Endothelial cell of umbilical vein (primary cell): ENCODE results near the gene KATNB1. TPM values are rescaled to one million over a fixed set of nuclear protein-coding genes. Genes with fewer than 3 reads are reported as not detected.

Source experiments
- BruUV-seq: library from RNA; stranded (reverse); fragments of 400-500 nt; replicated peaks from 2 replicates; lab custom pipeline; 2021; lab: Mats Ljungman, UMichigan
- CTCF ChIA-PET: fragments of 300-600, 350-600 bp; sonication (Branson Sonifier 250); formaldehyde crosslinking; loops from one replicate; lab custom pipeline; 2021; ENCODE audit warnings: antibody characterized with exemption, inconsistent platforms; lab: Charles Lee
- POLR2A ChIA-PET: fragments of 300-600, 350-600 bp; sonication (Branson Sonifier 250); formaldehyde crosslinking; loops from one replicate; lab custom pipeline; 2021; ENCODE audit warnings: antibody characterized with exemption, inconsistent platforms; lab: Charles Lee
- DNase-seq: peaks from one replicate; pipeline ENCODE4 v3.0.0-alpha.2; 2011; ENCODE audit warnings: low read depth, low spot score
- FAIRE-seq: peaks from 2 replicates; lab custom pipeline; 2011; peaks lifted over from hg19 to GRCh38; lab: Jason Lieb, UNC
- H2AFZ ChIP-seq: 2 replicates; pipeline ENCODE4 v1.6.0; 2012; ENCODE audit warnings: low read depth, low read length, control low read depth, inconsistent platforms
- H3K27ac ChIP-seq: 2 replicates; pipeline ENCODE4 v1.5.1; 2011; ENCODE audit warnings: low read depth, mild to moderate bottlenecking, control low read depth, low read length, moderate library complexity; ENCODE audit not compliant: insufficient read depth
- H3K27me3 ChIP-seq, 2 experiments: 2 replicates each; pipeline versions ENCODE4 v1.6.0 to v1.6.1; 2011; ENCODE audit warnings: low read length in 2 of 2, mixed read lengths in 1 of 2; ENCODE audit not compliant: control insufficient read depth in 2 of 2, insufficient read depth in 2 of 2
- H3K36me3 ChIP-seq, 2 experiments: 2 replicates in 1 of 2; 3 replicates in 1 of 2; pipeline ENCODE4 v1.5.1; 2011; ENCODE audit warnings: low read length in 2 of 2, mild to moderate bottlenecking in 1 of 2, moderate library complexity in 1 of 2; ENCODE audit not compliant: control insufficient read depth in 2 of 2, insufficient read depth in 2 of 2; ENCODE audit errors: extremely low read depth in 1 of 2
- H3K4me1 ChIP-seq: 3 replicates; pipeline ENCODE4 v1.5.1; 2011; ENCODE audit warnings: mild to moderate bottlenecking, low read length; ENCODE audit not compliant: control insufficient read depth, insufficient read depth; ENCODE audit errors: extremely low read depth
- H3K4me2 ChIP-seq: 2 replicates; pipeline ENCODE4 v1.6.1; 2011; ENCODE audit warnings: low read length, control low read depth, mixed read lengths; ENCODE audit not compliant: insufficient read depth
- H3K4me3 ChIP-seq, 3 experiments: fragments of 200-600 bp in 1 of 3; sonication (generic), shearing (Covaris generic) in 1 of 3; replicated peaks in 1 of 3; 2 replicates each; pipeline ENCODE4 v1.5.1; 2011 to 2016; ENCODE audit warnings: control low read depth in 3 of 3, low read length in 3 of 3, mild to moderate bottlenecking in 2 of 3, inconsistent platforms in 1 of 3, low read depth in 1 of 3, moderate library complexity in 1 of 3; ENCODE audit not compliant: insufficient read depth in 1 of 3
- H3K79me2 ChIP-seq: 2 replicates; pipeline ENCODE4 v1.6.0; 2012; ENCODE audit warnings: low read length, inconsistent platforms; ENCODE audit not compliant: control insufficient read depth, insufficient read depth
- H3K9ac ChIP-seq: replicated peaks from 2 replicates; pipeline ENCODE3; 2011; ENCODE audit warnings: low read length, control low read depth; ENCODE audit not compliant: insufficient read depth; ENCODE audit errors: extremely low read depth
- H3K9me1 ChIP-seq: replicated peaks from 3 replicates; pipeline ENCODE4 v1.6.0; 2011; ENCODE audit warnings: mild to moderate bottlenecking, low read length; ENCODE audit not compliant: control insufficient read depth, insufficient read depth; ENCODE audit errors: extremely low read depth
- H3K9me3 ChIP-seq: replicated peaks from 2 replicates; pipeline ENCODE4 v1.5.1; 2012; ENCODE audit warnings: low read length, inconsistent platforms; ENCODE audit not compliant: control insufficient read depth, insufficient read depth
- H4K20me1 ChIP-seq: replicated peaks from 2 replicates; pipeline ENCODE3; 2011; ENCODE audit warnings: mild to moderate bottlenecking, low read length; ENCODE audit not compliant: control insufficient read depth, insufficient read depth; ENCODE audit errors: extremely low read depth
- CTCF ChIP-seq, 2 donors: IDR thresholded peaks; 1 replicate in 1 of 2; 2 replicates in 1 of 2; pipeline ENCODE4 v1.5.1; 2011; ENCODE audit warnings: low read length in 2 of 2, mild to moderate bottlenecking in 2 of 2, moderate library complexity in 2 of 2, control low read depth in 1 of 2, inconsistent platforms in 1 of 2, low read depth in 1 of 2; ENCODE audit not compliant: insufficient read depth in 1 of 2; ENCODE audit errors: extremely low read depth in 1 of 2
- EZH2 ChIP-seq: IDR thresholded peaks from 2 replicates; pipeline ENCODE4 v1.6.1; 2012; ENCODE audit warnings: borderline replicate concordance, low read depth, mild to moderate bottlenecking, moderate library complexity, low read length, inconsistent platforms; ENCODE audit not compliant: severe bottlenecking
- FOS ChIP-seq: IDR thresholded peaks from 2 replicates; pipeline ENCODE4 v1.6.1; 2011; ENCODE audit warnings: mild to moderate bottlenecking, low read length, moderate library complexity, borderline replicate concordance; ENCODE audit not compliant: insufficient read depth
- GATA2 ChIP-seq: IDR thresholded peaks from 2 replicates; pipeline ENCODE4 v1.7.0; 2011; ENCODE audit warnings: low read depth, mild to moderate bottlenecking, moderate library complexity, mixed read lengths, low read length; ENCODE audit not compliant: insufficient read length, insufficient read depth
- JUN ChIP-seq: IDR thresholded peaks from 2 replicates; pipeline ENCODE4 v1.6.1; 2011; ENCODE audit warnings: borderline replicate concordance, low read depth; ENCODE audit not compliant: insufficient read length, insufficient read depth
- MYC ChIP-seq: IDR thresholded peaks from one replicate; pipeline ENCODE4 v1.6.1; 2011; ENCODE audit warnings: mild to moderate bottlenecking, low read depth, low read length
- POLR2A ChIP-seq: IDR thresholded peaks from 2 replicates; pipeline ENCODE4 v1.6.1; 2012; ENCODE audit warnings: low read depth, mild to moderate bottlenecking, control low read depth, low read length
- POLR2AphosphoS5 ChIP-seq: IDR thresholded peaks from 2 replicates; pipeline ENCODE4 v1.6.1; 2012; ENCODE audit warnings: low read depth, mild to moderate bottlenecking, control low read depth, low read length, moderate library complexity; ENCODE audit not compliant: insufficient read depth
- dilution Hi-C: fragments of 300-500 bp; cut with MboI; formaldehyde crosslinking; loops from one replicate; pipeline ENCODE4 v1.15.0; 2019; ENCODE audit warnings: low sequenced_read_pairs; ENCODE audit not compliant: extremely low pct_ligation_motif_present
- intact Hi-C: fragments of 100-400 bp; cut with micrococcal nuclease; formaldehyde crosslinking; loops from one replicate; pipeline ENCODE4 v1.10.0; 2022
- polyA plus RNA-seq, 4 experiments: library from polyadenylated mRNA; depleted of rRNA in 3 of 4; stranded (reverse) in 3 of 4; unstranded in 1 of 4; fragments of >200 nt; gene quantifications; 2 replicates each; pipeline versions ENCODE4 v1.2.1 to v1.2.3, GENCODE V29; 2011 to 2012; ENCODE audit warnings: missing spikeins in 1 of 4
- total RNA-seq: library from RNA; stranded (reverse); gene quantifications from 2 replicates; pipeline ENCODE4 v1.2.3, GENCODE V29; 2021
- TF ChIP-seq, protein P1 (sequence below): IDR thresholded peaks from 2 replicates; pipeline ENCODE4 v1.6.1; 2011; ENCODE audit not compliant: insufficient read depth, insufficient read length

KATNB1 gene
- total and polyA plus RNA-seq, 2 donors (not counting 3 experiments of a cell fraction or from before 2014, with no cell fraction given) = 25.9 to 35.9 TPM

DNA sequence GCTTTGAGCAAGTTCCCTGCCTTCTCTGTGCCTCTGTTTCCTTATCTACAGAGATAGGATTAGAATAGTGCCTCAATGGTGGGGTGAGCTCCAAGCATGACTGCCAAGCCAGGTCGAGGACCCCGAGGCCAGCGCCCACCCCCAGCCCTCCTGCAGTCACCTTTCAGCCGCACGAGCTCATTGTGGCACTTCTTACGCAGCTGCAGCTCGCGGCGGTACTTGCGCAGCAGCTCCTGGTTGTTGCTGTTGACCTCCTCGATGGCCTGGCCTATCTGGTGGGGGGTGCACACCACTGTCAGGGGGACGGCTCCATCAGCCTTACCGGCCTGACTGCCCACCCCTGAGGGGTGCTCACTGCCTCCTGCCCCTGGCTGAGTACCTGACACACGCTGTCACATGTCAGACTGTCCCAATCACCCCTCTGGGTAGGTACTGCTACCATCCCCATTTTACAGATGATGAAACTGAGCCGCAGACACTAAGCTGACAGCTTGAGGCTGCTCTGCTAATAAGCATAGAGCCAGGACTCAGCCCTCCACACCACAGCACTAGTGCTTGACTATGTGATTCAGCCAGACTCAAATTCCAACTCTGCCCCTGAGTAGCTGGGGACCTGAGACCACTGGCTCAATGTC, 31.3 kb downstream of the KATNB1 start:
- no peaks in the 10 kb centered on the region for H3K79me2 ChIP-seq
- no peak overlapping the region for H3K4me3 ChIP-seq
- H3K36me3 ChIP-seq = peaks cover 0 to 25% of the 10 kb centered on the region in 2 experiments
- DNase-seq = no peak
- H3K27ac ChIP-seq = no peak overlapping the region
- H3K27me3 ChIP-seq = no peaks in the 10 kb centered on the region
- dilution Hi-C loops = no loop called here
- H3K4me2 ChIP-seq = no peak overlapping the region
- CTCF ChIA-PET = interaction anchor here (1.2 to 4.5 kb wide), 8 partner anchors 9 to 96 kb away, joined by 3 to 13 read pairs (median 4); no protein-coding TSS in a partner anchor
- no peak overlapping the region for H2AFZ ChIP-seq
- H3K9me1 ChIP-seq = no peaks in the 10 kb centered on the region
- H3K9ac ChIP-seq = no peak overlapping the region
- no peaks in the 10 kb centered on the region for H4K20me1 ChIP-seq
- TF ChIP-seq JUN (no peak), MYC (no peak), GATA2 (no peak), POLR2A (no peak), EZH2 (no peak), POLR2AphosphoS5 (no peak), CTCF (IDR thresholded peaks at IDR 0.05; ENCODE audit: extremely low read depth in 1 of 2, insufficient read depth in 1 of 2, low read depth in 1 of 2, low read length in 2 of 2) (no peak), FOS (no peak)
- TF ChIP-seq, protein P1, sequence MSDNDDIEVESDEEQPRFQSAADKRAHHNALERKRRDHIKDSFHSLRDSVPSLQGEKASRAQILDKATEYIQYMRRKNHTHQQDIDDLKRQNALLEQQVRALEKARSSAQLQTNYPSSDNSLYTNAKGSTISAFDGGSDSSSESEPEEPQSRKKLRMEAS = no peak
- no peaks in the 10 kb centered on the region for H3K9me3 ChIP-seq
- POLR2A ChIA-PET = no interaction called here
- intact Hi-C loops = no loop called here
- H3K4me1 ChIP-seq = peaks cover 4% of the 10 kb centered on the region
- BruUV-seq = no TSS peak
- no peak for FAIRE-seq
